HG02678 (cell line): Measurements from ENCODE around the gene ONECUT3.

Experiments used
- ATAC-seq: cut with Tn5 transposase; IDR thresholded peaks from one replicate; pipeline ENCODE4 v1.9.1; 2021; ENCODE audit warnings: mild to moderate bottlenecking, moderate library complexity; ENCODE audit not compliant: unreplicated experiment

Gene ONECUT3

DNA sequence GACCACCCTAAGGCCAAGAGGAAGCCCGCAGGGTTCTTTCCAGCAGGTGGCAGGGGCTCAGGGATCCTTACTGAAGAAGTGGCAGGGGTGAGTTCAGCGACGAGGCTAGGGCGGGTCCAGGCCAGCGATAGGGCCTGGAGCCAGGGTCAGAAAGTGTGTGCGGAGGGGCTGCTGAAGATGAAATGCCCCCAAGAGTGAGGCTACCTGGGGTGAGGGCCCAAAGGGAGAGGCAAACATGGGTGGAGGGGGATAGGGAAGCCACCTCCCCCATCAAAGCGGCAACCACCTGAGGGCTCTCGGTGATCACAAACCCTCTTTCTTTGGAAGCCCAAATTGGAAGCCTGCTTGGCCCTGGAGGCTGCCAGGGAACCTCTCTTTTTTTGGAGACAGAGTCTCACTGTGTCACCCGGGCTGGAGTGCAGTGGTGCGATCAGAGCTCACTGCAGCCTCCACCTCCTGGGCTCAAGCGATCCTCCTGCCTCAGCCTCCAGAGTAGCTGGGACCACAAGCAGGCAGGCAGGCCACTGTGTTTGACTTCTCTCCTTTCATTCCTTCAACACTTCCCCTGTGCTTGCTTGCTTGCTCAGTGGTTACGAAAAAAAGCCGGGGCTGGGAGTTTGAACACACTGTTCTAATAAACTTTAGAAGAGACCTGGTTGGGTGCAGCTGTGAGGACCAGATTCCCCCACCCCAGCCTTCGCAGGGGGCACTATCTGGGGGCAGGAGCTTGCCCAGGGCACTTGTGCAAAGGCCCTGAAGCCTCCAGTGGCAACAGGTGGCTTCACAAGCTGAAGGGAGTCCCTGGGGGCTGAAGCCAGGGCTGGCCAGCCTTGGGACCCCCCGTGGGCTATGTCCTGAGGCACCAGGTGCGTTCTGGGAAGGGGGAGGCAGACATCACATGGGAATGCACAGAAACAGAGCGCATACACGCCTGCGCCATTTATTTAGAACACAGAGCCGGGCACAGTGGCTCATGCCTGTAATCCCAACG lies 60.2 kb downstream of the ONECUT3 start:
- ATAC-seq = no peak

DNA sequence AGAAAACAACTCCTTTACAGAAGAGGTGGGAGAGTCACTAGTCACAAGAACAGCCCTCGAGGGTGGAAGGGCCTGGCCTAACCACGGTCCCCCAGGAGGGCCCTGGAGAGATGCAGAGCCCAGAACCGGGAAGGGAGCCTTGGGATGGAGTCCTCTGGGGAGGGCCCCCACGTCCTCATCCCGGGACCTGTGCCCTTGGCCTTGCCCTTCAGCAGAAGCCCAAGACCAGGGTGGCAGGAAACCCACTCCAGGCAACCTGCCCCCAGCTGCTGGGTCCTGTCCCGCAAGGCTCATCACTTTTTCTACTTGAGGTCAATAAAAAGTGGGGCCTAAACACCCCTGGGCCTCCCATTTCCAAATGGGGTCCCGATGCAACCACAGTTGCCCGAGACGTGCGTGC lies 61.1 kb downstream of the ONECUT3 start:
- no peak for ATAC-seq

DNA sequence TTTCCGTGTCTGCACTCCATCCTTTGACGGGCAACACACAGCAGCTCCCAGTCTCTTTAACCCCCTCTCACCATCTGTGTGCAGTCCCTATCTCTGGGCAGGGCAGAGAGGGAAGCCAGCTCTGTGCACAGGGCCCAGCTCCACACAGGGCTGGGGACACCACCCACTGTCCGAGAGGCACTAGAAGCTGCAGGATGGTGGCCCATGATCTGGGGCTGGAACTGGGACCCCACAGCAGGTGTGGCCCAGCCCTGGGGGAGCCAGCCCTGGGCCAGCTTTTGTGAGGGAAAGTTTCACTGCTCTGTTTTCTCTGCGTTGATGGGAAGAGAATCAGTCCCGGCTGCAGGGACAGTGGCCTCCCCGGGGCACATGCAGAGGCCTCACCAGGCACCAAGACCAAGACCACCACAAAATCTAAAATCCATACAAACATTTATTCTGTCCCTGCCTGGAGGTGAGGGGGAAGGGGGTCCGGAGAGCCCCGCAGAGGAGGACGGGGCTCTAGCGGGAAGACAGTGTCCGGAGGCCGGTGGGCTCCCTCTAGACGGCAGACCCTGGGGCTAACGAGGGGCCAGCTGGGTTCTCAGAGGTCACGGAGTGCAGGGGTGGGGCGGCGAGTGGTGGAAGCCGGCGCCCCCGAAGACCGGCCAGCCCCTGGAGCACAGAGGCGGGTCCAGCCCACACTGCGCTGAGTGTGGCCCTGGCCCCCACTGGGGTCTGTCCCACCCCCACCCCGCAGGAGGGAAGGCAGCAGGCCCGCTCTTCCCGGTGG lies 61.7 kb downstream of the ONECUT3 start:
- ATAC-seq = no peak

DNA sequence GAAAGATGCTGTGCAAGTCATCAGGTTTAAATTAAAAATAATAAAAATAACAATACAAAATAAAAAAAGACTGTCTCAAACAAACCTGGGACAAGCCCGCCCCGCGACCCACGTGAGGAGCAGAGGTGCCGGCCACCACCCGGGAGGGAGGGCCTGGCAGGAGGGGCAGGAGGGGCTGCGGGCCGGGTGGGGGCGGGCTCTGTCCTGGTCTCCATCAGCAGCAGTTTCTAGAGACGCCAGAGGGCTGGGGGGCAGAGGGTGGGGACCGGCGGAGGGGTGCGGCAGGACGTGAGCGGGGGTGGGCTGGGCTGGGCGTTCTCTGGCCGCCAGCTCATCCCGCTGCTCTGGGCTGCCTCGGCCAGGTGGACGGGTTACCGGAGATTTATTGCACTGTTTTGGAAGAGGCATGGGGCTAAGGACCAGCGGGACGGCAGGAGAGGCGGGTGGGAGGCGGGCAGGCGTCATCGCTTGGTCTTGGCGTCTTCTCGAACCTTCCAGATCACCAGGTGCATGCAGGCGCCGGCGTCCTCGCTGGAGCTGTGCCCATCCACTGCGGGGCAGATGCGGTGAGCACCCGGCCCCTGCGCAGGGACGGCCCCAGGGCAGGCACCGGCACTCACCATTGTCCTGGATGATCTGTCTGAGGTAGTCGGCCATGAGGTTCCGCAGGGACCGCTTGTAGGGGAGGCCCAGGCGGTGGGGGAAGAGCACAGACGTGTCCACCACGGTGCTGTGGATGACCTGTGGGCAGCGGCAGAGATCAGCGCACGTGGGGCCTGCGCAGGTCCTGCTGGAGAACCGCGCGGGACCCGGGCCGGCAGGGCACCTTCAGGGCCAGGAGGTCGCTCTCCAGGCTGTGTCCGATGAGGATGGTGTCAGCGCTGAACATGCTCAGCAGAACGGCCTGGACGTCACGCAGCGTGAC lies 62.6 kb downstream of the ONECUT3 start:
- ATAC-seq = no peak

DNA sequence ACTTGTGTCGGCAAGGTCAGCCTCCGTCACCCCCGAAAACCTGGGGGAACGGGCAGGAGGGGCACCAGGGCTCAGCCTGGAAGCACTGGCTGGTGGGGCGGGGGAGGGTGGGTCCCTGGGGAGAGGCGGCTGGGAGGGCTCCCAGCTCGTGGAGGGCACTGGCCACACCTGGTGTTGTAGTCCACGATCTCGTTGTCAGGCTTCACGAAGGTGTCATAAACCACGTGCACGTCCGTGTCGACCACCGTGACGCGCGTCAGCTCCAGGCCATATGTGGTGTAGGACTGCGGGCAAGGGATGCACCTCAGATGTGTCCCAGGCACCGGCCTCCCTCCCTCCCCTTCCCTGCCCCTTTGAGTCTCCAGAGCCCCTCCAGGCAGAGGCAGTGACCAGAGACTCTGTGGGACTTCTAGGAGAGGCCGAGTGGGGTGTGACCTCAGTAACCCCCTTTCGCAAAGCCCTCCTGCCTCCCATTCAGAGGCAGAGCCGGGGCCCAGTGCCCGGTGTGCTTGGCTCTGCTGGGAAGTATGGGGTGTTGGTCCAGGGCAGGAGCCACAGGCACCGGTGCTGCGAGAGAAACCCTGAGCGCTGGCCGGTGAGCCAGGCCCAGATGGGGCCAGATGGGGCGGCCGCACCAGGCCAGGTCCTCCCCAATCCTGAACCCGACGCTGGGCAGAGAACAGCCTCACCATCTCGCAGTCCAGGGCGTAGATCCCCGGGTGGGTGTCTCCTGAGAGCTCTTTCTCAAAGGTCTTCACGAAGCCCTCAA lies 63.4 kb downstream of the ONECUT3 start:
- no peak for ATAC-seq

DNA sequence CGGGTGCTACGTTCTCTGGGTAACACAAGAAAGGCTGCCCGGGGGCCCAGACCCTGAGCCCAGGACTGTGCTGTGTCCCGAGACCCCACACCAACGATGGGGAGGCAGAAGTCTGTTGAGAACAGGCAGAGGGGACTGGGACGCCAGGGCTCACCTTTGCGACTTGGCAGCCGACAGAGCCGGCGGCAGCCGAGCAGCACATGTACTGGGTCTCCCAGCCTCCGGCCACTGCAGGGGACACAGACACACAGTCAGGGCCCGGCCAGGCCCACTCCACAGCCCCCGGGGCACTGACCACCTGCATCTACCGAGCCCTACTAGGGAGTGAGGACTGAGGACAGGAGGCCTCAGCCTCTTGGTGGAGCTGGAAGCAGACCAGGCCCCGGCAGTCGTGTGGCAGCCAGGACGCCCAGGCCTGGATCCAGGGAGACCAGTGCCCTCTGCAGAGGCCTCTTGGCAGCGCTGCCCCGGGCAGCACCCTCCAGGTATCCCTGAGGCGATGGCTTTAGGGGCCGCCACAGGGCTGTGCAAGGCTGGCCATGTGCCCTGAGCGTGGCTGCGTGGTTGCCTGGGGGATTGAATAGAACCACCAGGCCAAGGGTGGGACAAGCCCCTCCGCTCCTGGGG lies 64.4 kb downstream of the ONECUT3 start:
- no peak for ATAC-seq

DNA sequence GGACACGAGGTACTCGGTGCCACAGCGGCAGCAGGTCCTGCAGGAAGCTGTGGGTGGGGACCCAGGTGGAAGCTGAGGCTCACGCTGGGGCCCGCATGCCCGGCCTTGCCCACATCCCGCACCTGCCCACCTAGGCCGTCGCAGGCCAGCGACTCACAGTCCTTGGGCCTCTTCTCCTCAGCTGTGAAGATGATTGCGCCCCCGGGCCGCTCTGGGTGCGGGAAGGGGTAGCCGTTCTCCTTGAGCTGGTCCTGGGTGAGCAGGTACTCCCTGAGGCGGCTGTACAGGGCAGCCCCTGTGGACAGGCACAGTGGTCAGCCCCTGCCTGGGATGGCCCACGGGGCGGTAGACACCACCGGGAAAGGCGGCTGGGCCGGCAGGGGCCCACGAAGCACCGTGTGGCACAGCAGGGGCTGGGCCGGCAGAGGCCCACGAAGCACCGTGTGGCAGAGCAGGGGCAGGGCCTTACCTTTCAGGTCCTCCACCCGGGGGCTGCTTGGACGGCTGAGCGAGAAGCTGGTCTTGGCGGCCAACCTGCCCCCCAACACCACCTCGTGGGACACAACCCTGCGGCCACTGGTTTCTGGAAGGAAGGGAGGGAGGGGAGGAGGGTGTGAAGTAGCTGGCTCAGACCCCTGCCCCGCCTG lies 65.4 kb downstream of the ONECUT3 start:
- ATAC-seq = no peak

DNA sequence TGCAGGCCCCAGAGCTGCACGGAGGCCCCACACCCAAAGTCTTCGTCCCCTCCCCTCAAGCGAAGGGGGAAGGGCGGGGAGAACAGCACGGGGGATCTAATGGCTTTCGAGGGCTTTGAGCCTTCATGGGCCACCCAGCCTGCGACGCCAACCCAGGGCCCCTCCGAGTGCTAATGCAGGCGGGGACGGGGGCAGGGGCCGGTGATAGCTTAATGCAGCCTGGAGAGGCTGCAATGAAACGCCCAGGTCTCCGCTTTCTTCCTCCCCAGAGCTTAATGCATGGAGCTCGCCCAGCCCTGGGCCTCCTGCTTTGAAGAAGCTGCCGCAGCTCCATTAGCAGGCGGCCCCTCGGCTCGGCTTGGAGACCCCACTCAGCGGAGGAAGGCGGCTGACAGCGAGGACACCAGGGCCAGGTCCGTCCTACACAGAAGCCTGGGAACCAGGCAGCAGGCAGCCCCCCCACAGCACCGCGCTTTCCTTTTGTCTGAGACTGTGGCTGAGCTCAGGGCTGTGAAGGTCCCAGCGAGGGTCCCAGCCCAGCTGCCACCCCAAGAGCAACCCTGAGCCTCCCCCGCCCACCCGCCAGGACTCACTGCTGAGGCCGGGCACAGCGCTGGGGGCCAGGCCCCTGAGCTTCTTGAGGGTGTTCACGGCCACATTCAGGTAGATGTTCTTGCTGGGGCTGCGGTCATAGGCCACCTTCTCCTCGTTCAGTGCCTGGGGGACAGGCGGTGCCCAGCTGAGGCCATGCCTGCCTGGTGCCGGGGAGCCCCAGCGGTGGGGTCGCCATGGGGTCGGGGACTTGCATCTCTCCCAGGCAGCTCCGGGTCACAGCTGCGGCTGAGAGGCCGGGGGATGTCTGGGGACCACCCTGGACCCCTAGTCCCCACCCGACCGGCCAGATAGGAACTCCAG lies 66.3 kb downstream of the ONECUT3 start:
- ATAC-seq = no peak

DNA sequence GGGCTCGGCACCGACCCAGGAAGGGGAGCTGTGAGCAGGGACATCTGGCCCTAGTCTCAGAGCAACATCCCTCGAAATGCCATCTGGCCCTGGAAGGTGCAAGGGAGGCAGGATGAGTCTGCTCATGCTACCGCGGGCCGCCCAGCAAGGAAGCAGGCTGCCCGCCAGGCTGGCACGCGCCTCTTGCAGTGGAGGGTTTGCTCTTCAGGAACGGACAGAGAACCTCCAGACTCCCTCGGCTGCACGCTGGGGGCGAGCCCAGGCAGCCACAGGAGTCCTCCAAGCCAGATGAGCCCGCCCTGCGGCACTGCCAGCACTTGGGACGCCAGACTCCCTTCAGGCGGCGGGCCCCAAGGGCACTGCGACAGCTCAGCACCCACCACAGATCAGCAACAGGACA lies 68.9 kb downstream of the ONECUT3 start:
- ATAC-seq = no peak

DNA sequence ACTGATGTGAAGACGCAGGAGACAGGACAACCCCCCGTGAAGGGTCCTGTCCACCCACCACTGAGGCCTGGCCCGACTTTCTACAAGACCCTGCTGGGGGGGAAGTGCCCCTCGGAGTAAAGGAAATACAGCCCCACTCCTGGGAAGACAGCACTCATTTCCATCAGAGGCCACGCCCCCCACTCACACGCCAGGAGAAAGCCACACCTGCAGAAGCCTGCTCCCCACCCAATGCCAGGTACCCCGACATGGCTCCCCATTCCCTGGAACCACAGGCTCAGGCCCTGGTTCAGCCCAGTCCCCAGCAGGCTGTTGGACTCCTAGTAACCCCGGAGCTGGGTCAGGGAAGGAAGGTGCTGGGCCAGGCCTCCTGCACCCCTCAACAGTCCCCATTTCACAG lies 69.7 kb downstream of the ONECUT3 start:
- no peak for ATAC-seq

DNA sequence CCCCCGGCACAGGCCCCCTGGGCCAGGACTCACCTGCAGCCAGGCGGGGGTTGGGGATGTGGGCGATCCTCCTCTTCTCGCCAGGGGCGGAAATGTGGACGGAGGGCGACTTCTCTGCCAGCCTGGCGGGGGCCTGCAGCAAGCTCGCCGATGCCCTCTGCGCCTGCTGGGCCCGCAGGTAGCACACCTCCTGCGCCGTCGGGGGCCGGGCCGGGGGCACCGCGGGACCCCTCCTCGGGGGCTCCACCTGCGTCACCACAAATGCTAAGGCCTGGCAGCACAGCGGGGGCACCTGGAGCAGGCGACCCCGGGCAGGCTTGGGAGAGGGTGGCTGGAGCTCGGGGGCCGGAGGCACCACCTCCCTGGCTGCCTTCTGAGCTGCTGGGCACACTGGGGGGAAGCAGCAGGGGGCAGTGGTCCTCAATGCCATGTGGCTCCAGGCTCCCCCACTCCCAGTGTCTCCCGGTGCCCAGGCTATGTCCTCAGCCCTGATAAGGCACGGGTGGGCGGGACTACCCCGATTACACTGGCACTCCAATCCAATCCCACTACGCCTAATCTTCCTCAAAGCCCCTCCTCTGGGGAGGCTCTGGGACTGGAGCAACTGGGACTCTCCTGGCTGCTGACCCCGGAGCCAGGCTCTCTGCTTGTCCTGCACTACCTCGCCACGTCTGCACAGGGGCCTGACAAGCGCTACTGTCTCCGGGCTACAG lies 70.4 kb downstream of the ONECUT3 start:
- ATAC-seq = no peak

DNA sequence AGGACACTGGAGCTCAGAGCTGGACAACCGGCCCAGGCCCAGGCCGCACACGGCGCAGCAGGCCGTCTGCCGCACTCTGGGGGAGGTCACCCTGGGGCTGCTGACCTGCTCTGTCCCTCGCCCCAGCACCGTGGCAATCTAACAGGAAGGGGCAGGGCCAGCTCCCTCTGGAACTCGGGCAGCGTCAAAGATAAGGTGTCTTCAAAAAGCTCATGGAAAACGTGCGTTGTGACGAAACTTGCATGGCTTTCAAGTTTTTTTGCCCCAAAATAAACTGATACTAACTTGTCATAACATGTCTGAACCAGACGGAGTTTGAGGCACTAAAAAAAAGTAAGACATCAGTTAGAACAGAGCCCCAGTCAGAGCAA lies 70.9 kb downstream of the ONECUT3 start:
- ATAC-seq = no peak

DNA sequence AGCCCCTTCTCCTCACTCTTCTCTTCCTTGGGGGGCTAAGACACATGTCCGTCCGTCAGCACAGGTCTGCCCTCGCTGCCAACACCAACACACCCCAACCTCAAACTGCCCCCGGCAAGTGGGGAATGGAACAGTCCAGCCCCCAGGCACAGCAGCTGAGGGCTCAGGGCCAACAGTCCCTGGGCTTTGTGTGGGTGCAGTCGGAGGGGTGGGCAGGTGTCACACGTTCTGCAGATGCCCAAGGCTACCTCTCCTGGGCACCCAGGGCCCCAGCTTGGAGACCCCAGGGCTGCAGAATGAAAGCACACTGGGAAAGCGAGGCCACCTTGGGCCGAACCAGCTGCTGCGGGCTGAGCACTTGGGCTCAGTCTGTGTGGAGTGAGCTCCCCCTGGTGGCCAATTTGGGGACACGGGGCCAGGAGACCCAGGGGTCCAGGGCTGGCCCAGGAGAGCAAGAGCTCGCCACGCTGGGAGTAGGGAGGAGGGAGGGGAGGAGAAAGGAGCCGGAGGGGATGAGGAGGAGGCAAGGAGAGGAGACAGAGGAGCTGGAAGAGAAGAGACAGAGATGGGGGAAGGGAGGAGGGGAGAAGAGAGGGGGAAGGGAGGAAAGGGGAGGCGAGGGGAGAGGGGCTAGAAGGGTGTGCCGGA lies 72.7 kb downstream of the ONECUT3 start:
- no peak for ATAC-seq

DNA sequence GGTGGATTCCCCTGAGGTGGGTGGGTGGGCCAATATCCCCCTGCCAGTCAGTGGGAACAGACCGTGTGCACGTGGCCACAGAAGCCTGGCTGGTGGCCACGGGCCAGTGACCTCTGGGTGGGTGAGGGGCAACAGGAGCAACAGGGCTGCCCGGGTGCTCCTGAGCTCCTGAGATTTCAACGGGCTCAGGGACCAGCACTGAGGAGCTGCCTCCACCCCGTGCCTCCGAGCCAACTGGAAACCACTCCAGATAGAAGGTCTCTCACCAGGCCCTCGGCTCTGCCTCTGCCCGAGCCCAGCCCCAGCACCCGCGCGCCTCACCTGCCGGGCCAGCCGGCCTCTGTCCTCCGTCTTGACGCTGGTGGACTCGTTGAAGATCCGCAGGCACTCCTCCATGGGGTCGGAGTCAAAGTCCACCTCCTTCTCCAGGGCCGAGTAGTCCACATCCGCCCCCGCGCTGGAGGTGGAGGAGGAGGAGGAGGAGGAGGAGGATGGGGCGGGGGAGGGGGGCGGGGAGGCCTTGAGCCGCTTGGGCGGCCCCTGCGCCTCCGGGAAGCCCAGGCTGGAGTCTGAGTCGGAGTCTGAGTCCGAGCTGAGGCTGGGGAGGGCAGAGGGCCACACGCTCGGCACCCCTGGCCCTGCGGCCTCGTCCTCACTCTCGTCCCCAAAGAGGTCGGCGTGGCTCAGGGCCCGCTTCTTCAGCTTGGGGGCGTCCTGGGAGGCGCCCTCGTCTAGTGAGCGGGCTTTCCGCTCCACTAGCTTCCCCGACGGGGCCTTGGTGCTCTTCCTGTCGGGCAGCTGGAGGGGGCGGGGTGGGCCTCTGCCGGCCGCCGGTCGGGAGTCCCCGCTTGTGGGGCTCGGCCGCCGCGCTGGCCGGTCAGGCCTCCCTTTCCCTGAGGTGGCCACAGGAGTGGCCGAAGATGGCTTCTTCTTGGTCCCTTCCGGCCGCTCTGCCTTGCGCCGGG lies 73.5 kb downstream of the ONECUT3 start:
- ATAC-seq = no peak

DNA sequence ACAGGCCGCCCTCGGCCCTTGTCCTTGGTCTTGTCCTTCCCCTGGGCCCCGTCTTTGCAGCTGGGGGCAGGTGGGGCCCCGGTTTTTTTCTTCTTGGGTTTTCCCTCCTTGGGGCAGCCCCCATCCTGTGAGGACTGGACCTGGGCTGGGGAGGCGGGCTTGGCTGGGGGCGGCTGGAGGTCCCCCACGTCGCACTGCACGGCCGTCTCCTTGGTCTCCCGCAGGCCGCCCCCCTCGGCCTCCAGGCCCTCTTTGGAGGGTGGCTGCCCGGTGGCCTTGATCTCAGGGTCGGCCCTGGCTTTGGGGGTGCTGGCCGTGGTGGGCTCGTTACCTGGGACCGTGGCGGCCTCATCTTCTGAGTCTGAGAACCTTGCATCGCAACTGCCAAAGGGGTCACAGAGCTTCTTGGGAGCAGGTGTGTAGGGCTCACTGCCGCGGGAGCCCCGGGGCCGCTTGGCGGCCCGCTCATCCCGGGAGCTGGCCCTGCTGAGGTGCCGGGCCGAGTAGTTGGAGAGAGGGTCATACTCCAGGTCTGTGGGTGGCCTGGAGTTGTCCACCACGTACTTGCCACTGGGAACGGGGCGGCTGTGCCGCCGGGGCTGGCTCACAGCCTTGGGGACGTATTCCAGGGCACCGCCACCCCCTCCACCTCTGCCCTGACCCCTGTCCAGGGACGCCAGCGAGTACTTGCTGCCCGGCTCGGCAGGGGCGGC lies 74.4 kb downstream of the ONECUT3 start:
- no peak for ATAC-seq
